Ectodermal cell (in vitro differentiated cells): ENCODE data around the gene MAML1.

Experiments
- H3K27ac ChIP-seq: 2 replicates; pipeline ENCODE4 v1.7.0; 2013; ENCODE audit warnings: mild to moderate bottlenecking, low read depth, low read length; ENCODE audit not compliant: insufficient read depth, poor library complexity, severe bottlenecking
- H3K27me3 ChIP-seq: 2 replicates; pipeline ENCODE4 v1.7.0; 2013; ENCODE audit warnings: mild to moderate bottlenecking, low read length; ENCODE audit not compliant: insufficient read depth, control insufficient read depth, poor library complexity, severe bottlenecking
- H3K36me3 ChIP-seq: one replicate; pipeline ENCODE4 v1.7.0; 2013; ENCODE audit warnings: low read length; ENCODE audit not compliant: control insufficient read depth, insufficient read depth
- H3K4me1 ChIP-seq: one replicate; pipeline ENCODE4 v1.7.0; 2013; ENCODE audit warnings: low read length; ENCODE audit not compliant: control insufficient read depth, insufficient read depth
- H3K4me3 ChIP-seq: 2 replicates; pipeline ENCODE4 v1.7.0; 2013; ENCODE audit warnings: low read depth, low read length, control low read depth; ENCODE audit not compliant: insufficient read depth
- H3K9me3 ChIP-seq: 2 replicates; pipeline ENCODE4 v1.7.0; 2013; ENCODE audit warnings: mild to moderate bottlenecking, low read length, moderate library complexity; ENCODE audit not compliant: control insufficient read depth
- WGBS, 2 experiments: methylation state at CpG; one replicate each; pipeline ENCODE4 v1.1.7; 2013; ENCODE audit warnings: missing lambda C conversion rate in 2 of 2; 5-methylcytosine and 5-hydroxymethylcytosine counted together

Gene MAML1

GRCh38 chr5:179767496-179768100 lies 35.0 kb downstream of the MAML1 start:
- Histone ChIP-seq H3K4me3 (no peak overlapping the region), H3K9me3 (no peaks in the 10 kb centered on the region), H3K4me1 (peaks cover 5% of the 10 kb centered on the region), H3K36me3 (peaks cover 55% of the 10 kb centered on the region), H3K27ac (no peak overlapping the region), H3K27me3 (no peaks in the 10 kb centered on the region)
- 91 to 92% methylated on average over 8 to 9 of the region's 9 CpGs for WGBS, 2 experiments

- Histone ChIP-seq H3K4me3 (no peak overlapping the region), H3K4me1 (peaks cover 2% of the 10 kb centered on the region), H3K27ac (no peak overlapping the region), H3K27me3 (no peaks in the 10 kb centered on the region), H3K36me3 (peaks cover 62% of the 10 kb centered on the region), H3K9me3 (no peaks in the 10 kb centered on the region)
- 92 to 94% methylated on average over 18 of the region's 18 CpGs for WGBS, 2 experiments
Observed at GRCh38 chr5:179768326-179769085, 35.9 kb downstream of the MAML1 start.

GRCh38 chr5:179769271-179769670 lies 36.6 kb downstream of the MAML1 start:
- Histone ChIP-seq H3K27me3 (no peaks in the 10 kb centered on the region), H3K9me3 (no peaks in the 10 kb centered on the region), H3K4me3 (no peak overlapping the region), H3K36me3 (peaks cover 69% of the 10 kb centered on the region), H3K4me1 (no peaks in the 10 kb centered on the region), H3K27ac (no peak overlapping the region)
- WGBS, 2 experiments = 94% methylated on average over 6 of the region's 6 CpGs

GRCh38 chr5:179769796-179770195 lies 37.2 kb downstream of the MAML1 start:
- WGBS, 2 experiments = 94 to 97% methylated on average over 5 of the region's 5 CpGs
- H3K36me3 ChIP-seq = peaks cover 75% of the 10 kb centered on the region
- H3K27me3 ChIP-seq = no peaks in the 10 kb centered on the region
- H3K27ac ChIP-seq = no peak overlapping the region
- H3K9me3 ChIP-seq = no peaks in the 10 kb centered on the region
- H3K4me3 ChIP-seq = no peak overlapping the region
- H3K4me1 ChIP-seq = no peaks in the 10 kb centered on the region

- Histone ChIP-seq H3K27ac (no peak overlapping the region), H3K27me3 (no peaks in the 10 kb centered on the region), H3K36me3 (peaks cover 71% of the 10 kb centered on the region), H3K4me3 (no peak overlapping the region), H3K4me1 (no peaks in the 10 kb centered on the region), H3K9me3 (no peaks in the 10 kb centered on the region)
- 92 to 96% methylated on average over 4 of the region's 4 CpGs for WGBS, 2 experiments
Observed at GRCh38 chr5:179771311-179771895, 38.8 kb downstream of the MAML1 start.

GRCh38 chr5:179772351-179772750 lies 39.7 kb downstream of the MAML1 start:
- H3K36me3 ChIP-seq = peaks cover 66% of the 10 kb centered on the region
- no peaks in the 10 kb centered on the region for H3K27me3 ChIP-seq
- H3K4me3 ChIP-seq = no peak overlapping the region
- H3K4me1 ChIP-seq = no peaks in the 10 kb centered on the region
- 91 to 95% methylated on average over 5 to 6 of the region's 6 CpGs for WGBS, 2 experiments
- H3K9me3 ChIP-seq = no peaks in the 10 kb centered on the region
- no peak overlapping the region for H3K27ac ChIP-seq

GRCh38 chr5:179773686-179774040 lies 41.0 kb downstream of the MAML1 start:
- no peaks in the 10 kb centered on the region for H3K9me3 ChIP-seq
- WGBS, 2 experiments = 94 to 97% methylated on average over 9 of the region's 9 CpGs
- no peaks in the 10 kb centered on the region for H3K27me3 ChIP-seq
- no peaks in the 10 kb centered on the region for H3K4me1 ChIP-seq
- H3K27ac ChIP-seq = no peak overlapping the region
- H3K4me3 ChIP-seq = no peak overlapping the region
- H3K36me3 ChIP-seq = peaks cover 65% of the 10 kb centered on the region

- H3K4me1 ChIP-seq = no peaks in the 10 kb centered on the region
- peaks cover 58% of the 10 kb centered on the region for H3K36me3 ChIP-seq
- no peaks in the 10 kb centered on the region for H3K9me3 ChIP-seq
- H3K27ac ChIP-seq = no peak overlapping the region
- WGBS, 2 experiments = 96 to 97% methylated on average over 12 of the region's 12 CpGs
- H3K27me3 ChIP-seq = no peaks in the 10 kb centered on the region
- H3K4me3 ChIP-seq = no peak overlapping the region
Observed at GRCh38 chr5:179774442-179774841, 41.8 kb downstream of the MAML1 start.

- peaks cover 47% of the 10 kb centered on the region for H3K36me3 ChIP-seq
- H3K4me3 ChIP-seq = no peak overlapping the region
- no peak overlapping the region for H3K27ac ChIP-seq
- 94 to 97% methylated on average over 11 of the region's 11 CpGs for WGBS, 2 experiments
- no peaks in the 10 kb centered on the region for H3K9me3 ChIP-seq
- no peaks in the 10 kb centered on the region for H3K27me3 ChIP-seq
- H3K4me1 ChIP-seq = no peaks in the 10 kb centered on the region
Observed at GRCh38 chr5:179776411-179776938, 43.9 kb downstream of the MAML1 start.

GRCh38 chr5:179777456-179777855 lies 44.8 kb downstream of the MAML1 start:
- Histone ChIP-seq H3K4me1 (no peaks in the 10 kb centered on the region), H3K9me3 (no peaks in the 10 kb centered on the region), H3K27me3 (no peaks in the 10 kb centered on the region), H3K27ac (no peak overlapping the region), H3K36me3 (peaks cover 38% of the 10 kb centered on the region), H3K4me3 (no peak overlapping the region)
- 94 to 96% methylated on average over 10 of the region's 10 CpGs for WGBS, 2 experiments
